Neural progenitor cell (in vitro differentiated cells): Measurements from ENCODE around the gene NTPCR.

Source experiments
- EZH2 ChIP-seq: fragments of 200-600 bp; sonication (generic); IDR thresholded peaks from 2 replicates; pipeline ENCODE4 v1.6.1; 2017; ENCODE audit warnings: antibody characterized with exemption, mild to moderate bottlenecking, moderate library complexity
- EZH2phosphoT487 ChIP-seq: fragments of 200-600 bp; sonication (generic); IDR thresholded peaks from 2 replicates; pipeline ENCODE4 v1.6.1; 2017; ENCODE audit warnings: antibody characterized with exemption
- TF ChIP-seq, protein P1 (sequence below): fragments of 200-600 bp; sonication (generic); IDR thresholded peaks from 2 replicates; pipeline ENCODE4 v1.5.1; 2017; ENCODE audit warnings: antibody characterized with exemption, mild to moderate bottlenecking

DNA sequence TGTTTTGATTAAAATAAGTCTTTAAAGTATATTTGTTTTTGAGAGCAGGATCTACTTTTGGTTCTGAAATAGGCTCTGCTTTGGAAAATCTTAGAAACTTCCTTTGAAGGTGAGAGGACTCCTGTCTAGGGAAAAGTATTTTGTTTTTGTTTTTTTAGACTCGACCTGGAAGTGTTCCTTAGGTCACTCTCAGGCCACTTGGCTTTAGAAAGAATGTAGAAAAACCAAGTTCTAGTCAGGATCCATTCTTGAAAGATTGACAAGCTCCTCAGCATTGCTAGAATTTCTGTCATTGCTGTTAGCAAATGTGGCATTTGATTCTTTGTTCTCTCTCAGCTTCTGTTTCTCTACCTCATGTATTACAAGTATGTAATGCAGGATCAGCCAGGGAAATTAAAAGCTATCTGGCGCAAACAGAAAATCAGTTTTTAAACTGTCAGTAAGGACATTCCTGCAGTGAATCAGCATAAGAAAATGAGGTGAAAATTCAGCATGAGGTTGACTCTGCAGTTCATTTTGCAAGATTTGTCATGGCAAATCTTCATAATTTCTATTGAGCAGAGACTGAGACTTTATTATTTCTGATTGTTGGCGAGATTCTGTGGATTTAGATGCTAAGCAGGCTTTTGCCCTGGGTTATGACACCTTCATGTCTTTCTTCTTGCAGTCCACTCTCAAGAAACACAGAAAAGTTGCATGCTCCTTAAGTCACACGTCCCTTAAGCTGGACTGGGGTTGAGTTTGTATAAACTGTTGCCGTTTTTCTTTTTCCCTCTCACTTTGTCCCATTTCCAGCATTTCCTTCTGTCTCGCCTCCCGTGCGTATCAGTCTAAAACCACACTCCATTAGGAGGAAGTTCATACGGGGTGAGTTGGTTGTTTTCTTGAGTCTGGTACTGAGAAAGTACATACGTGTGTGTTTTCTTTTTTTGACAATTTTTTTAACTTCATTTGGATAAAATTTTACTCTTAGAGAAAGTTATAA lies 12.6 kb downstream of the NTPCR start:
- TF ChIP-seq, protein P1, sequence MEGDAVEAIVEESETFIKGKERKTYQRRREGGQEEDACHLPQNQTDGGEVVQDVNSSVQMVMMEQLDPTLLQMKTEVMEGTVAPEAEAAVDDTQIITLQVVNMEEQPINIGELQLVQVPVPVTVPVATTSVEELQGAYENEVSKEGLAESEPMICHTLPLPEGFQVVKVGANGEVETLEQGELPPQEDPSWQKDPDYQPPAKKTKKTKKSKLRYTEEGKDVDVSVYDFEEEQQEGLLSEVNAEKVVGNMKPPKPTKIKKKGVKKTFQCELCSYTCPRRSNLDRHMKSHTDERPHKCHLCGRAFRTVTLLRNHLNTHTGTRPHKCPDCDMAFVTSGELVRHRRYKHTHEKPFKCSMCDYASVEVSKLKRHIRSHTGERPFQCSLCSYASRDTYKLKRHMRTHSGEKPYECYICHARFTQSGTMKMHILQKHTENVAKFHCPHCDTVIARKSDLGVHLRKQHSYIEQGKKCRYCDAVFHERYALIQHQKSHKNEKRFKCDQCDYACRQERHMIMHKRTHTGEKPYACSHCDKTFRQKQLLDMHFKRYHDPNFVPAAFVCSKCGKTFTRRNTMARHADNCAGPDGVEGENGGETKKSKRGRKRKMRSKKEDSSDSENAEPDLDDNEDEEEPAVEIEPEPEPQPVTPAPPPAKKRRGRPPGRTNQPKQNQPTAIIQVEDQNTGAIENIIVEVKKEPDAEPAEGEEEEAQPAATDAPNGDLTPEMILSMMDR: no peak
- TF ChIP-seq EZH2 (no peak), EZH2phosphoT487 (no peak)
